22Rv1 (cell line): Measurements from ENCODE around the gene PLCE1.

Source experiments
- H3K27ac ChIP-seq: fragments of 450-650 bp; 2 replicates; pipeline ENCODE4 v1.5.1; 2017
- ZFX ChIP-seq: fragments of 450-650 bp; IDR thresholded peaks from 2 replicates; pipeline ENCODE4 v1.6.1; 2017; ENCODE audit warnings: antibody characterized with exemption, borderline replicate concordance
- TF ChIP-seq, protein P1 (sequence below): fragments of 450-650 bp; IDR thresholded peaks from 2 replicates; pipeline ENCODE4 v1.5.1; 2017; ENCODE audit warnings: mild to moderate bottlenecking

The PLCE1 gene

DNA sequence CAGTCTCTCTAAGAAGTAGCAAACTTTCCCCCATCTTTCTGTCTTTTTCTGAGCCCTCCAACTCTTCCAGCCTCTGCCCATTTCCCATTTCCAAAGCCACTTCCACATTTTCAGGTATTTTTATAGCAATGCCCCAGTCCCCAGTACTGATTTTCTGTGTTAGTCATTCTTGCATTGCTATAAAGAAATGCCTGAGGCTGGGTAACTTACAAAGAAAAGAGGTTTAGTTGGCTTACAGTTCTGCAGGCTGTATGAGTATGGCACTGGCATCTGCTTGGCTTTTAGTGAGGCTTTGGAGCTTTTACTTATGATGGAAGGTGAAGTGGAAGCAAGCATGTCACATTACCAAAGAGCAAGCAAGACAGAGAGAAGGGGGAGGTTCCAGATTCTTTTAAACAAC is 17.2 kb downstream of the PLCE1 start:
- no peak overlapping the region for H3K27ac ChIP-seq
- TF ChIP-seq, protein P1, sequence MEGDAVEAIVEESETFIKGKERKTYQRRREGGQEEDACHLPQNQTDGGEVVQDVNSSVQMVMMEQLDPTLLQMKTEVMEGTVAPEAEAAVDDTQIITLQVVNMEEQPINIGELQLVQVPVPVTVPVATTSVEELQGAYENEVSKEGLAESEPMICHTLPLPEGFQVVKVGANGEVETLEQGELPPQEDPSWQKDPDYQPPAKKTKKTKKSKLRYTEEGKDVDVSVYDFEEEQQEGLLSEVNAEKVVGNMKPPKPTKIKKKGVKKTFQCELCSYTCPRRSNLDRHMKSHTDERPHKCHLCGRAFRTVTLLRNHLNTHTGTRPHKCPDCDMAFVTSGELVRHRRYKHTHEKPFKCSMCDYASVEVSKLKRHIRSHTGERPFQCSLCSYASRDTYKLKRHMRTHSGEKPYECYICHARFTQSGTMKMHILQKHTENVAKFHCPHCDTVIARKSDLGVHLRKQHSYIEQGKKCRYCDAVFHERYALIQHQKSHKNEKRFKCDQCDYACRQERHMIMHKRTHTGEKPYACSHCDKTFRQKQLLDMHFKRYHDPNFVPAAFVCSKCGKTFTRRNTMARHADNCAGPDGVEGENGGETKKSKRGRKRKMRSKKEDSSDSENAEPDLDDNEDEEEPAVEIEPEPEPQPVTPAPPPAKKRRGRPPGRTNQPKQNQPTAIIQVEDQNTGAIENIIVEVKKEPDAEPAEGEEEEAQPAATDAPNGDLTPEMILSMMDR, result no peak
- no peak for TF ChIP-seq ZFX

DNA sequence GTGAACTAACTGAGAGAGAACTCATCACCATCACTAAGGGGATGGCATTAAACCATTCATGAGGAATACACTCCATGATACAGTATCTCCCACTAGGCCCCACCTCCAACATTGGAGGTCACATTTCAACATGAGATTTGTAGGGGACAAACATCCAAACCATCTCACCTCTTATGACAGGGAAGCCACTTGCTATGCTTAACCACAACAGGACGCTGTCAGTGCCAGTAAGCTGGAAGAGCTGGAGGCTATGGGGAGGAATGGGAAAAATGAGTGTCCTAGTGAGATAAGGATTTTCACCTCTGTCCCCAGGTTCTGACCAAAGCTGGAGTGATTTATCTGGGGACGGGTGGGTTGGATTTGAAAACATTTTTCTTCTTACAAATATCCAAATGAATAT is 17.6 kb downstream of the PLCE1 start:
- TF ChIP-seq ZFX, result no peak
- TF ChIP-seq, protein P1, result no peak
- H3K27ac ChIP-seq, result no peak overlapping the region

DNA sequence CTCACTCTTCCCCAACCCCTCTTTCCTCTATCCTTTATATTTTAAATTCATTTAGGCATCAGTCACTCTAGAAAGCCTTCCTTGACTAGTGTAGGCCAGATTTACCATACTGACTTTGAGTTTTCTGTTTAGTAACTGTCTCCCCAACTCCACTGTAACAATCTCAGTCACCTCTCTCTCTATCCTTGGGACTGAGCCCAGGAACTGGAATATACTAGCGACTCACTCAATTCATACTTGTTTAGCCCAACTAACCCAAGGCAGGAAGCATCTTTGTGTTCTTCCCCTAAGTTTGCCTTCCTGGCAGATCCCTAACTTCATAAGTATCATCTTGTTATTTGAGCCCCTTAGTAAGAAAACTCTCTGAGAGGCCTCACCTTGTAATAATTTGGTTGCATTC is 19.1 kb downstream of the PLCE1 start:
- TF ChIP-seq ZFX, result no peak
- TF ChIP-seq, protein P1, result no peak
- no peak overlapping the region for H3K27ac ChIP-seq

DNA sequence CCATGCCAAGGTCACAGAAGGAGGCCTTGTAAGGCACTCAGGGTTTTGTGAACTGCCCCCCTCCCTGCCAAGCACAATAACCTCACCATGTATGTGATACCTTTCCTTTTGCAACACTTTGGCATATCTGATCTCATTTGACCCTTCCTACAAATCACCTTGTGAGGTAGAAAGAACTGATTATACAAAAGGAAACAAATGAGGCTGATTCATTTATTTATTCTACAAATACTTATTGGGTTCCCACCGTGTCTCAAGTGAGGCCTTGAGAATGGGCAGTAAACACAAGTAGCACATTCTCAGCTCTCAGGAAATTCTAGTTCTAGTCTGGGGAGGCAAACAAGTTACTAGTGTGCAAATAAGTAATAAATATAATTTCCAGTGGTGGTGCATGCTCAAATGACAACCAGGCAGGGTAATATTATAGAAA is 19.6 kb downstream of the PLCE1 start:
- H3K27ac ChIP-seq, result no peak overlapping the region
- no peak for TF ChIP-seq ZFX
- TF ChIP-seq, protein P1, result no peak

DNA sequence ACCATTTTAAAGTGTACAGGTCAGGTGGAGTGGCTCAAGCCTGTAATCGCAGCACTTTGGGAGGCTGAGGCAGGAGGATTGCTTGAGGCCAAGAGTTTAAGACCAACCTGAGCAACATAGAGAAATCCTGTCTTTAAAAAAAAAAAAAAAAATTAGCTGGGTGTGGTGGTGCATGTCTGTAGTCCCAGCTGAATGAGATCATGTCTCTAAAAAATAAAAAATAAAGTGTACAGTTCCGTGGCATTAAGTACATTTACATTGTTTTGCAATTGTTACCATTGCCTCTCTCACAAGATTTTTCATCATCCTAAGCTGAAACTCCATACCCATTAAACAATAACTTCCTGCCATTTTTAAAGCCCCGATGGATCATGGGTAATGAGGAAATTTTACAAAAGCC is 20.6 kb downstream of the PLCE1 start:
- no peak overlapping the region for H3K27ac ChIP-seq
- TF ChIP-seq, protein P1, result no peak
- no peak for TF ChIP-seq ZFX

DNA sequence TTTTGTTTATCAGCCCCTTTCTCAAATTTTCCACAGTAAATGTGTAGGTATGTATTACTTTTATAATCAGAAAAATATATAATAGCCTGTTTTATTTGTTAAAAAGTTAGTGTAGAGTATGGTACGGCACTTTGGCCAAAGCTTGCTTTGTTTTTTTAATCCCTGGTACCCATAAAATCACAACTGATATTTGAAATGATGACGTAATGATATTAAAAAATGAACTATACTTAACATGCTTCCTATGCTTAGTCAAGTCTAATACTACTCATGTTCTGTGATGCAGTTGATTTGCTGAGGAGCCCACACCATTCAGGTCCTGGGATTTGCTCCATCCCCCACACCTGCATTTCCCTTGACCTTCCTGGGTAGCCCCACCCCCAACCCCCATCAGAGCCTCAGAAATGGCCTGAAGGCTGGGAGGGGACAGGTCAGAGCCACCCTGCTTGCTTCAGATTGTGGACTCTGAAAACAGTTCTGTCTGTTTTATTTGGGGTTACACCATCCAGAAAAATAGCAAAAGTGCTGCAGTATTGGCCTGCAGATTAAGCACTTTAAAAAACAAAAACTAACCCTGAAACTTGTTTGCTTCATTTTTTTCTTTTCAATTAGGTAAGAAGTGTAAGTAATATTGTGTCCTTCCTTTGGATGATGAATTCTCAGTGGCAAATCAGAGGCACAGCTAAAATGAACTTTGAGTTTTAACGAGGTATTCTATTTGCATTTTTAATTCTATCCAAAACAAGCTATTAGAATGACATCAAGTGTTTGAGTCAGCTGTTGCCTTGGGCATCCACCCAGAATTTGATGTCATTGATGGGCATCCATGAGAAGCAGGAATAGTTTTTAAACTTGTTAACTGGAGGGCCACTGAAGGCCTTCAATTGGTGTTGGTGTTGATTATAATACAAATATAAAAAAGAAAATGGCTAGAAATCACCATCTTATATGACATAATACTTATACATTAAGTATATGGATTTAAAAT is 23.3 kb downstream of the PLCE1 start:
- H3K27ac ChIP-seq, result no peak overlapping the region
- TF ChIP-seq ZFX, result no peak
- TF ChIP-seq, protein P1, result no peak

DNA sequence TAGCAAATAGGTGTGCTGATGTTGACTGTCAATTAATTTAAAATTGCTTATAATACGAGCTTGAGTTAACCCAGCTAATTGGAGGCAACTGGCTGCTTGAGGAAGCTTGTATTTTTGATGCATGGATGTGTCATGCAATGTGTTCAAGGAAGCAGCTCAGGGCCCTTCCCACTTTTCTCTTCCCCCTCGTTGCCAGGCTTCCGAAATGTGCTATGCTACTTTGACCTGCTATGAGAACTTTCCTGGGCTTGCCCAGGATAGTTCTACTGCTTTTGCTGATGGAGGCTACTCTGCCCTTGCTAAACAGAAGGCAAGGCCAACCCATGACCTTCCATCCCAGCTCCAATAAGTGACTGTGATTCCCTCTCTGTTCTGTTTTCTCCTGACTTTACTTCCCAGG is 24.4 kb downstream of the PLCE1 start:
- TF ChIP-seq ZFX, result no peak
- TF ChIP-seq, protein P1, result no peak
- no peak overlapping the region for H3K27ac ChIP-seq
